Measurements from ENCODE around the gene VIT. TPM values are rescaled to one million over a fixed set of nuclear protein-coding genes. Genes with fewer than 3 reads are reported as not detected.

VIT gene
- total RNA-seq, 4 donors from 2014 or later, result 17.0 to 32.3 (median 28.7) TPM

- no peak for DNase-seq (ENCODE audit: extremely low spot score)
- no peak overlapping the region for H3K27ac ChIP-seq (replicated peaks in 1 of 4)
- H3K4me1 ChIP-seq, result peaks cover 0 to 10% (median 5%) of the 10 kb centered on the region in 4 donors
- no peaks in the 10 kb centered on the region for H3K27me3 ChIP-seq
- H3K4me3 ChIP-seq, result peak overlapping the region in 3 of 4 donors; percentile 1 to 29 (median 14)
- intact Hi-C loops (cut with DNase I), result no loop called here
- H3K36me3 ChIP-seq, result no peaks in the 10 kb centered on the region
- 53% methylated on average over 19 of the region's 19 CpGs for whole genome bisulfite sequencing
- no peaks in the 10 kb centered on the region for H3K9me3 ChIP-seq
- TF ChIP-seq EP300 (IDR thresholded peaks at IDR 0.05), result no peak
- no peak for TF ChIP-seq CTCF (IDR thresholded peaks at IDR 0.05)
- TF ChIP-seq POLR2A (IDR thresholded peaks at IDR 0.05; ENCODE audit: low read depth), result no peak
Measured at GRCh38 chr2:36781907-36782720, 85.6 kb downstream of the VIT start.

- Histone ChIP-seq H3K4me1 (peaks cover 0 to 10% (median 5%) of the 10 kb centered on the region in 4 donors), H3K27me3 (no peaks in the 10 kb centered on the region), H3K9me3 (no peaks in the 10 kb centered on the region), H3K4me3 (no peak overlapping the region), H3K36me3 (no peaks in the 10 kb centered on the region), H3K27ac (replicated peaks in 1 of 4) (no peak overlapping the region)
- intact Hi-C loops (cut with DNase I), result no loop called here
- TF ChIP-seq POLR2AphosphoS5 (IDR thresholded peaks at IDR 0.05), result no peak
- TF ChIP-seq CTCF (IDR thresholded peaks at IDR 0.05), result no peak
- TF ChIP-seq POLR2A (IDR thresholded peaks at IDR 0.05; ENCODE audit: low read depth), result no peak
- TF ChIP-seq EP300 (IDR thresholded peaks at IDR 0.05), result no peak
- DNase-seq (ENCODE audit: extremely low spot score), result no peak
- 26% methylated on average over 2 of the region's 2 CpGs for WGBS
Measured at GRCh38 chr2:36783246-36783645, 86.7 kb downstream of the VIT start.

- intact Hi-C loops (cut with DNase I), result no loop called here
- H3K9me3 ChIP-seq, result no peaks in the 10 kb centered on the region
- no peak overlapping the region for H3K27ac ChIP-seq (replicated peaks in 1 of 4)
- TF ChIP-seq POLR2A (IDR thresholded peaks at IDR 0.05; ENCODE audit: low read depth) (no peak), CTCF (IDR thresholded peaks at IDR 0.05) (peak; percentile 89 to 100 (median 93))
- 36% methylated on average over 5 of the region's 5 CpGs for WGBS
- no peaks in the 10 kb centered on the region for H3K36me3 ChIP-seq
- H3K27me3 ChIP-seq, result no peaks in the 10 kb centered on the region
- H3K4me1 ChIP-seq, result peaks cover 0 to 10% (median 5%) of the 10 kb centered on the region in 4 donors
- no peak for DNase-seq (ENCODE audit: extremely low spot score)
- H3K4me3 ChIP-seq, result no peak overlapping the region
Measured at GRCh38 chr2:36785179-36785795, 88.8 kb downstream of the VIT start.

GRCh38 chr2:36789181-36789804, 92.8 kb downstream of the VIT start:
- WGBS, result 73% methylated on average over 11 of the region's 11 CpGs
- intact Hi-C loops (cut with DNase I), result no loop called here
- DNase-seq (ENCODE audit: extremely low spot score), result no peak
- H3K36me3 ChIP-seq, result no peaks in the 10 kb centered on the region
- no peak overlapping the region for H3K27ac ChIP-seq (replicated peaks in 1 of 4)
- TF ChIP-seq POLR2A (IDR thresholded peaks at IDR 0.05; ENCODE audit: low read depth) (no peak), CTCF (IDR thresholded peaks at IDR 0.05) (no peak), POLR2AphosphoS5 (IDR thresholded peaks at IDR 0.05) (no peak), EP300 (IDR thresholded peaks at IDR 0.05) (no peak)
- no peak overlapping the region for H3K4me3 ChIP-seq
- H3K9me3 ChIP-seq, result no peaks in the 10 kb centered on the region
- no peaks in the 10 kb centered on the region for H3K27me3 ChIP-seq
- no peaks in the 10 kb centered on the region for H3K4me1 ChIP-seq

All from esophagus muscularis mucosa (tissue), 4 donors.